Thyroid gland (tissue), 4 donors: ENCODE results near the gene ADAM12. TPM values are rescaled to one million over a fixed set of nuclear protein-coding genes. Genes with fewer than 3 reads are reported as not detected.

Source experiments
- DNase-seq, 2 donors: peaks; one replicate each; pipeline ENCODE4 v3.0.0-alpha.2; 2019
- H3K27ac ChIP-seq, 3 donors: fragments of 200-600 bp; sonication (generic); 1 replicate in 2 of 3; 2 replicates in 1 of 3; pipeline ENCODE4 v1.5.1; 2016 to 2019; ENCODE audit warnings: mild to moderate bottlenecking in 1 of 3, moderate library complexity in 1 of 3
- H3K27me3 ChIP-seq: fragments of 200-600 bp; sonication (generic); one replicate; pipeline ENCODE4 v1.5.1; 2019
- H3K36me3 ChIP-seq, 2 donors: fragments of 200-600 bp; sonication (generic); one replicate each; pipeline ENCODE4 v1.5.1; 2016 to 2019
- H3K4me1 ChIP-seq, 2 donors: fragments of 200-600 bp; sonication (generic); one replicate each; pipeline ENCODE4 v1.5.1; 2017 to 2019
- H3K4me3 ChIP-seq, 3 donors: fragments of 200-600 bp; sonication (generic); replicated peaks in 1 of 3; 1 replicate in 2 of 3; 2 replicates in 1 of 3; pipeline ENCODE4 v1.5.1; 2016; ENCODE audit warnings: mild to moderate bottlenecking in 1 of 3
- H3K9me3 ChIP-seq: fragments of 200-600 bp; sonication (generic); one replicate; pipeline ENCODE4 v1.5.1; 2017
- POLR2A ChIP-seq, 2 donors: fragments of 450-650 bp; IDR thresholded peaks; one replicate each; pipeline ENCODE4 v1.6.1; 2017; ENCODE audit warnings: antibody characterized with exemption in 2 of 2, mild to moderate bottlenecking in 2 of 2, moderate library complexity in 1 of 2
- WGBS, 2 donors: methylation state at CpG; one replicate each; pipeline ENCODE4 v1.1.5; 2017; 5-methylcytosine and 5-hydroxymethylcytosine counted together
- intact Hi-C: fragments of 100-400 bp; cut with DNase I; formaldehyde crosslinking; loops from one replicate; pipeline ENCODE4 v1.15.1; 2023
- total RNA-seq, 4 donors: library from RNA; depleted of rRNA; stranded (reverse); fragments of >200 nt; gene quantifications; one replicate each; pipeline ENCODE4 v1.2.3, GENCODE V29; 2016
- TF ChIP-seq, protein P1 (sequence below), 6 experiments: fragments of 200-600 bp in 3 of 6; fragments of 450-650 bp in 3 of 6; sonication (generic) in 3 of 6; IDR thresholded peaks; one replicate each; pipeline ENCODE4 v1.5.1; 2016 to 2019; ENCODE audit warnings: antibody characterized with exemption in 6 of 6, mild to moderate bottlenecking in 2 of 6, inconsistent platforms in 1 of 6, moderate library complexity in 1 of 6

The ADAM12 gene
- total RNA-seq, 4 donors from 2014 or later = 0.20 to 0.94 (median 0.63) TPM

DNA sequence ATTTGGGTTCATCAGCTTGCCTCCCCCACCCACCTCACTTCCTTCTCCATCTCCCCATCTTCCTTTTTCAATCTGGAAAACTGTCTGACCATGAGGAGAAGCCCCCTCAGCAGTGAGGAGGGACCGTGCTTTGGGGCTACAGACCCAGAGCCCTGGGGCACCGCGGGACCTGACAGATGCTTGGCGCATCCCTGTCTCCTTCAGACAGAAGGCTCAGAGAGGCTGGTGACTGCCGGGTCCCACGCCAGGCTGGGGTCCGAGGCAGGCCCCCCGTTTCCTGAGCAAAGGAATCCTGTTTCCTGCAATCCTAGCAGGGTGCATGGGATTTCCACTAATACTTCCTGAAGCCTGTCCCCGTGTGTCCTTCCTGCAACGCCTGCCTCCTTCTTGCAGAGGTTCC, 344.9 kb downstream of the ADAM12 start:
- H3K27ac ChIP-seq = no peak overlapping the region
- TF ChIP-seq, protein P1, sequence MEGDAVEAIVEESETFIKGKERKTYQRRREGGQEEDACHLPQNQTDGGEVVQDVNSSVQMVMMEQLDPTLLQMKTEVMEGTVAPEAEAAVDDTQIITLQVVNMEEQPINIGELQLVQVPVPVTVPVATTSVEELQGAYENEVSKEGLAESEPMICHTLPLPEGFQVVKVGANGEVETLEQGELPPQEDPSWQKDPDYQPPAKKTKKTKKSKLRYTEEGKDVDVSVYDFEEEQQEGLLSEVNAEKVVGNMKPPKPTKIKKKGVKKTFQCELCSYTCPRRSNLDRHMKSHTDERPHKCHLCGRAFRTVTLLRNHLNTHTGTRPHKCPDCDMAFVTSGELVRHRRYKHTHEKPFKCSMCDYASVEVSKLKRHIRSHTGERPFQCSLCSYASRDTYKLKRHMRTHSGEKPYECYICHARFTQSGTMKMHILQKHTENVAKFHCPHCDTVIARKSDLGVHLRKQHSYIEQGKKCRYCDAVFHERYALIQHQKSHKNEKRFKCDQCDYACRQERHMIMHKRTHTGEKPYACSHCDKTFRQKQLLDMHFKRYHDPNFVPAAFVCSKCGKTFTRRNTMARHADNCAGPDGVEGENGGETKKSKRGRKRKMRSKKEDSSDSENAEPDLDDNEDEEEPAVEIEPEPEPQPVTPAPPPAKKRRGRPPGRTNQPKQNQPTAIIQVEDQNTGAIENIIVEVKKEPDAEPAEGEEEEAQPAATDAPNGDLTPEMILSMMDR (IDR thresholded peaks at IDR 0.05) = no peak
- no peak for TF ChIP-seq POLR2A (IDR thresholded peaks at IDR 0.05)
- intact Hi-C loops = no loop called here

DNA sequence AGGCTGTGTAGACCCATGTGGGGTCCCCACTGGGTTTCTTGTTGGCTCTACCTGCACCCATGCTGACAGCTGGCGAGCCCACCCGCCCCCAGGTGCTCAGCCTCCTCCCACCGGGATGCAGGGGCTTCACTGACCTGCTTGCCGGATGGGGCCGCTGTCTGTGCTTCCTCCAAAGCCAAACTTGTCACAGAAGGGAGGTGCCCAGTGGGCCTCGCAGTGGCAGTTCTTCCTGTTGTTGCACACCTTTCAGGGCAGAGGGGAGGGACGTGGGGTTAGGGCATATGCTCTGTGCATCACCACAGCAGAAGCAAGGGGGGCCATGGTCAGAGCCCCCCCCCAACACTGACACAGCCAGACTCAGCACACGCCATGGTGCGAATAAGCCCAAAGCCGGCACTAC, 345.4 kb downstream of the ADAM12 start:
- TF ChIP-seq, protein P1 (IDR thresholded peaks at IDR 0.05) = no peak
- no peak for TF ChIP-seq POLR2A (IDR thresholded peaks at IDR 0.05)
- intact Hi-C loops = no loop called here
- Histone ChIP-seq H3K27ac (no peak overlapping the region), H3K4me1 (peaks cover 9 to 15% of the 10 kb centered on the region in 2 donors), H3K36me3 (no peaks in the 10 kb centered on the region), H3K9me3 (no peaks in the 10 kb centered on the region), H3K27me3 (no peaks in the 10 kb centered on the region), H3K4me3 (no peak overlapping the region)
- DNase-seq = no peak
- WGBS, 2 donors = 90 to 93% methylated on average over 7 to 10 of the region's 10 CpGs

More for the DNA sequence above, 344.9 kb downstream of the ADAM12 start:
- peaks cover 9 to 15% of the 10 kb centered on the region in 2 donors for H3K4me1 ChIP-seq
- WGBS, 2 donors = 64 to 89% methylated on average over 7 to 10 of the region's 10 CpGs
- H3K27me3 ChIP-seq = no peaks in the 10 kb centered on the region
- no peaks in the 10 kb centered on the region for H3K36me3 ChIP-seq
- no peak for DNase-seq
- no peaks in the 10 kb centered on the region for H3K9me3 ChIP-seq
- H3K4me3 ChIP-seq = no peak overlapping the region

DNA sequence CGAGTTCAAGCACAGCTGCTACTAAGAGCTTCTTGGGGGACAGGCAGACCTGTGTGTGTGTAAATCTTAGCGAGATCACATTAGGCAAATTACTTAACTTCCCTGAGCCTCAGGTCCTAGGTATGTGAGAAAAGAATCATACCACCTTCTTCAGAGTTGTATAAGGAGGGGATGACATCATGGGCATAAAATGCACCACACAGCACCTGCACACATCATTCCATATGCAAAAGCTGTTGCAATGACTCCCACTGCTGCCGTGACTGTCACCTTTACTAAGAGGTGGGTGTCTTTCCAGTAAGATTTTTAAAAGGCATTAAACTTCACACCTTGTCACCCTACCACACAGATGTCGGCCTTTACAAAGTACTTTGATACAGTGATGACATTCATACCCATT, 345.9 kb downstream of the ADAM12 start:
- WGBS, 2 donors = 59 to 67% methylated on average over 4 of the region's 4 CpGs
- Histone ChIP-seq H3K27me3 (no peaks in the 10 kb centered on the region), H3K4me1 (peaks cover 9 to 15% of the 10 kb centered on the region in 2 donors), H3K9me3 (no peaks in the 10 kb centered on the region), H3K27ac (peak overlapping the region in 1 of 3 donors; percentile 33), H3K36me3 (no peaks in the 10 kb centered on the region), H3K4me3 (no peak overlapping the region)
- intact Hi-C loops = no loop called here
- no peak for TF ChIP-seq POLR2A (IDR thresholded peaks at IDR 0.05)
- TF ChIP-seq, protein P1 (IDR thresholded peaks at IDR 0.05) = no peak
- DNase-seq = no peak

DNA sequence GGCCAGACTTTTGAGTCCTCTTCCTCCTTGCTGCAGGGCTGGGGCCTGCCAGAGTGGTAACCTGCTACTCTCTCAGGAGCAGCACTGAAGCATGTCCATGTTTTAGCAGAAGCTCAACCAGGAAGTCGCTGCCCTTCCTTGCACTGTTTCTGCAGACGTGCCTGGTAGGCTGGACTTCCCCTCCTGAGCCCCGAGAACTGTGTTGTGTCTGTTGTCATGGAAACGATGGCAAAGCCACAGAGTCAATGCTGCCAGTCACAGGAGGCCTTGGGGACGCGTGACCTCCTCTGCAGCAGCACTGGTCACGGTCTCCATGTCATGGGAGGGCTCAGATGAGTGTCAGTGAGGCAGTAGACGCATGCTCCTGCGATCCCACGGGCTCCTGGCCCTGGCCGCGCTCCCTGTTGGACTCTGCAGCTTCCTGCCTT, 346.5 kb downstream of the ADAM12 start:
- no peak overlapping the region for H3K4me3 ChIP-seq
- H3K4me1 ChIP-seq = peaks cover 9 to 15% of the 10 kb centered on the region in 2 donors
- no peaks in the 10 kb centered on the region for H3K36me3 ChIP-seq
- intact Hi-C loops = no loop called here
- peak; percentile 95 to 96 for DNase-seq
- 0 to 1% methylated on average over 1 to 12 of the region's 12 CpGs for WGBS, 2 donors
- TF ChIP-seq, protein P1 (IDR thresholded peaks at IDR 0.05) = no peak
- TF ChIP-seq POLR2A (IDR thresholded peaks at IDR 0.05) = peak in 1 of 2 donors; percentile 23
- peak overlapping the region in 2 of 3 donors; percentile 33 to 41 for H3K27ac ChIP-seq
- H3K27me3 ChIP-seq = no peaks in the 10 kb centered on the region
- no peaks in the 10 kb centered on the region for H3K9me3 ChIP-seq

DNA sequence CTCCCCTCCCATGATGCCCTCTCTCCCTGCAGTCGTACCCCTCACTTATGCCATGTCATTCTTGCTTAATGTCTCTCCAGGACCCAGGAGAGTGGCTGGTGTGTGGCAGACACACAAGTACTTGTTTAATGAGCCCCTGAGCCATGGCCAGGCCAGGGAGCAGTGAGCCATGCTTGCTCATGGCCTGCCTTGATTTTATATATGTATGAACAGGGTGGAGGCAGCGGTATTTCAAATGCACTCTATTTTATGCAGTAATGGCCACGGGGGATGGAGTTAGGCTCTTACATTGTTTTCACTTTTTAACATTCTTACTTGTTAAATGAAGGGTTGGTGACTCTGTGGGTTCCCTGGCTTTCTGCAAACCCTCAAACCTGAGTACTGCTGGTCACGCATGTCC, 347.2 kb downstream of the ADAM12 start:
- no peak for DNase-seq
- WGBS, 2 donors = 79 to 88% methylated on average over 4 of the region's 4 CpGs
- Histone ChIP-seq H3K27me3 (no peaks in the 10 kb centered on the region), H3K4me3 (no peak overlapping the region), H3K9me3 (no peaks in the 10 kb centered on the region), H3K4me1 (peaks cover 9 to 15% of the 10 kb centered on the region in 2 donors), H3K36me3 (no peaks in the 10 kb centered on the region), H3K27ac (peak overlapping the region in 2 of 3 donors; percentile 12 to 41)
- TF ChIP-seq, protein P1 (IDR thresholded peaks at IDR 0.05) = no peak
- TF ChIP-seq POLR2A (IDR thresholded peaks at IDR 0.05) = no peak
- intact Hi-C loops = no loop called here
